Natural killer cell (primary cell): Measurements from ENCODE around the gene WDR76. TPM values are rescaled to one million over a fixed set of nuclear protein-coding genes. Genes with fewer than 3 reads are reported as not detected.

Experiments used
- ATAC-seq, 3 donors: fragments of 150-1000 bp in 2 of 3; fragments of 200-7000 bp in 1 of 3; cut with Tn5 transposase; 1 replicate in 1 of 3; 2 replicates in 2 of 3; pipeline ENCODE4 v1.10.0; 2021; ENCODE audit warnings: mild to moderate bottlenecking in 2 of 3, moderate library complexity in 2 of 3
- DNase-seq, 2 donors: peaks; one replicate each; pipeline versions ENCODE4 v3.0.0 to v3.0.0-alpha.2; 2013 to 2021; ENCODE audit warnings: mixed read lengths in 1 of 2
- H3K27ac ChIP-seq: one replicate; pipeline ENCODE4 v1.5.1; 2013; ENCODE audit warnings: mild to moderate bottlenecking, low read length
- H3K27me3 ChIP-seq: one replicate; pipeline ENCODE4 v1.6.1; 2013; ENCODE audit warnings: low read length; ENCODE audit not compliant: control insufficient read depth, insufficient read depth
- H3K36me3 ChIP-seq: one replicate; pipeline ENCODE4 v1.6.1; 2013; ENCODE audit warnings: low read length; ENCODE audit not compliant: control insufficient read depth, insufficient read depth
- H3K4me1 ChIP-seq: one replicate; pipeline ENCODE4 v1.6.1; 2013; ENCODE audit warnings: low read length; ENCODE audit not compliant: control insufficient read depth, insufficient read depth
- H3K4me3 ChIP-seq: one replicate; pipeline ENCODE4 v1.5.1; 2013; ENCODE audit warnings: low read length
- H3K9me3 ChIP-seq: one replicate; pipeline ENCODE4 v1.6.1; 2013; ENCODE audit warnings: low read length; ENCODE audit not compliant: control insufficient read depth, insufficient read depth
- H3K27ac Mint-ChIP-seq, 2 donors: one replicate each; pipeline ENCODE4 v1.8.0; 2022; ENCODE audit warnings: mild to moderate bottlenecking in 2 of 2, mixed read lengths in 2 of 2, moderate library complexity in 1 of 2
- H3K27me3 Mint-ChIP-seq, 2 donors: one replicate each; pipeline ENCODE4 v1.8.0; 2022; ENCODE audit warnings: low read depth in 2 of 2, mixed read lengths in 2 of 2
- H3K36me3 Mint-ChIP-seq: one replicate; pipeline ENCODE4 v1.8.0; 2022; ENCODE audit warnings: mixed read lengths
- H3K4me1 Mint-ChIP-seq, 2 donors: one replicate each; pipeline ENCODE4 v1.8.0; 2022; ENCODE audit warnings: mixed read lengths in 2 of 2
- H3K4me3 Mint-ChIP-seq: one replicate; pipeline ENCODE4 v1.8.0; 2022; ENCODE audit warnings: mild to moderate bottlenecking, moderate library complexity, mixed read lengths
- H3K9me3 Mint-ChIP-seq, 2 donors: one replicate each; pipeline ENCODE4 v1.8.0; 2022; ENCODE audit warnings: mixed read lengths in 2 of 2
- CTCF ChIP-seq: fragments of 200-600 bp; IDR thresholded peaks from one replicate; pipeline ENCODE4 v1.8.0; 2022; ENCODE audit warnings: antibody characterized with exemption
- WGBS: methylation state at CpG from one replicate; pipeline ENCODE4 v1.1.7; 2013; ENCODE audit warnings: missing lambda C conversion rate; ENCODE audit not compliant: insufficient coverage; 5-methylcytosine and 5-hydroxymethylcytosine counted together
- intact Hi-C: fragments of 100-400 bp; cut with micrococcal nuclease; formaldehyde crosslinking; loops from one replicate; pipeline ENCODE4 v1.14.2; 2022
- total RNA-seq, 4 donors: library from RNA; stranded (reverse); fragments of 120-200 nt in 1 of 4; gene quantifications; one replicate each; pipeline versions ENCODE4 v1.2.3 to v1.2.4, GENCODE V29; 2013 to 2022

Gene WDR76
- total RNA-seq, 3 donors from 2014 or later (not counting 1 experiment from before 2014, with no cell fraction given), result 12.4 to 12.9 (median 12.8) TPM

- Histone ChIP-seq H3K9me3 (no peaks in the 10 kb centered on the region), H3K27ac (no peak overlapping the region), H3K36me3 (no peaks in the 10 kb centered on the region), H3K4me3 (no peak overlapping the region), H3K4me1 (no peaks in the 10 kb centered on the region), H3K27me3 (no peaks in the 10 kb centered on the region)
- Mint-ChIP-seq H3K36me3 (no peaks in the 10 kb centered on the region), H3K27me3 (peaks cover 0 to 3% of the 10 kb centered on the region in 2 donors), H3K4me3 (no peak overlapping the region), H3K4me1 (no peaks in the 10 kb centered on the region), H3K9me3 (no peaks in the 10 kb centered on the region), H3K27ac (no peak overlapping the region)
- ATAC-seq, result no peak
- TF ChIP-seq CTCF, result no peak
- 92% methylated on average over 1 of the region's 1 CpG for WGBS
- DNase-seq, result no peak
- intact Hi-C loops, result no loop called here
Measured at GRCh38 chr15:43913941-43914340, 87.1 kb downstream of the WDR76 start.

DNA sequence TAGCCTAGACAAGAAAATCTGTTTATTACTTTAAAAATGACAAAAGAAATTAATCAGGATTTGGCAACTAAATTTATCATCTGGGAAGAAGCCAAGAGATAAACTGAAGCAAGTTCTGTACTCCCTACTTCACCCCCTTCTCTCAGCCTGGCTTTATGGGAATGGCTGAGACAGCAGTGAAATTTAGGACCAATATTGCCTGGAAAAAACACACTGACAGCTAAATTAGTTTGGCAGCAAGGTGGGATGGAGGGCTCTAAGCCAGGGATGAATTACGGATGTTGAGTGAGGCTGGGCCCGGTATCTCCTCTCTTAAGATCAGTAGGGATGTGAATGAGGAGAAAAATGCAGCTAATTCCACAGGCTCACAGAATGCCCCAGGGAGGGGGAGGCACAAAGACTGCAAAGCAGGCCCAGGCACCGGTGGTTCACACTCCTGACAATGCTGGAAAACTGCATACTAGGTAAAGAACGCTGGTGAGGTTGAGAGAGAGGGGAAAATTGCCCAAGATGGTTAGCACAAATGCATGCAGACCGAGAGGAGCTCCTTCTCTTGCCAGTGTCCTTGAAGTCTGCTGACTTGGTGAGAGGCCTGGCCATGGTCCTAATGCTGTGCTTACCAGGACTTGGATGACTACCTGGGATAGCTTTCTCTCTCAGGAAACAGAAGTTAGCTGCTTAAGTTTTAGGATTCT is 89.0 kb downstream of the WDR76 start:
- H3K9me3 Mint-ChIP-seq, result no peaks in the 10 kb centered on the region
- no peak overlapping the region for H3K27ac ChIP-seq
- no peaks in the 10 kb centered on the region for H3K36me3 Mint-ChIP-seq
- DNase-seq (no peak), ATAC-seq (no peak)
- H3K9me3 ChIP-seq, result no peaks in the 10 kb centered on the region
- H3K27me3 ChIP-seq, result no peaks in the 10 kb centered on the region
- TF ChIP-seq CTCF, result no peak
- H3K27ac Mint-ChIP-seq, result no peak overlapping the region
- peaks cover 0 to 3% of the 10 kb centered on the region in 2 donors for H3K27me3 Mint-ChIP-seq
- intact Hi-C loops, result no loop called here
- H3K4me1 ChIP-seq, result no peaks in the 10 kb centered on the region
- H3K36me3 ChIP-seq, result no peaks in the 10 kb centered on the region
- WGBS, result 89% methylated on average over 5 of the region's 5 CpGs
- no peaks in the 10 kb centered on the region for H3K4me1 Mint-ChIP-seq
- no peak overlapping the region for H3K4me3 Mint-ChIP-seq
- no peak overlapping the region for H3K4me3 ChIP-seq

GRCh38 chr15:43916326-43916660 is 89.5 kb downstream of the WDR76 start:
- Mint-ChIP-seq H3K9me3 (no peaks in the 10 kb centered on the region), H3K4me1 (no peaks in the 10 kb centered on the region), H3K27ac (no peak overlapping the region), H3K4me3 (no peak overlapping the region), H3K36me3 (no peaks in the 10 kb centered on the region), H3K27me3 (peaks cover 0 to 3% of the 10 kb centered on the region in 2 donors)
- no peaks in the 10 kb centered on the region for H3K36me3 ChIP-seq
- no peaks in the 10 kb centered on the region for H3K4me1 ChIP-seq
- no peak overlapping the region for H3K4me3 ChIP-seq
- no peak overlapping the region for H3K27ac ChIP-seq
- no peaks in the 10 kb centered on the region for H3K9me3 ChIP-seq
- H3K27me3 ChIP-seq, result no peaks in the 10 kb centered on the region
- ATAC-seq, result no peak
- no peak for TF ChIP-seq CTCF
- intact Hi-C loops, result no loop called here
- WGBS, result 89% methylated on average over 2 of the region's 4 CpGs
- no peak for DNase-seq

Other genes with a start within 250 kb of the WDR76 start
- 10 to 100 TPM; 28.2 to 45.9 (median 38.2) TPM for gene PPIP5K1, start 236.8 kb upstream of the WDR76 start, total RNA-seq
- gene CKMT1B, start 233.0 kb upstream of the WDR76 start, total RNA-seq, result not detected
- 1 to 10 TPM; 1.2 to 2.2 (median 2.0) TPM for gene STRC, start 208.2 kb upstream of the WDR76 start, total RNA-seq
- gene CATSPER2, start 178.2 kb upstream of the WDR76 start, total RNA-seq, result 1 to 10 TPM; 6.5 to 8.4 (median 6.8) TPM
- gene CKMT1A, start 133.1 kb upstream of the WDR76 start, total RNA-seq, result not detected
- gene PDIA3, start 80.6 kb upstream of the WDR76 start, total RNA-seq, result 100 to 1,000 TPM; 295 to 334 (median 312) TPM
- gene ELL3, start 50.0 kb upstream of the WDR76 start, total RNA-seq, result under 1 TPM in 2 of 3 donors, not detected in 1; 0.82 to 0.88 TPM
- gene SERF2, start 34.7 kb upstream of the WDR76 start, total RNA-seq, result 100 to 1,000 TPM; 476 to 551 (median 526) TPM
- gene SERINC4, start 26.8 kb upstream of the WDR76 start, total RNA-seq, result under 1 TPM in 2 of 3 donors, not detected in 1; 0.18 to 0.25 TPM
- 10 to 100 TPM; 19.8 to 29.3 (median 25.8) TPM for gene HYPK, start 26.4 kb upstream of the WDR76 start, total RNA-seq
- 10 to 100 TPM; 10.2 to 13.3 (median 12.3) TPM for gene MFAP1, start 2.3 kb upstream of the WDR76 start, total RNA-seq